Measurements from ENCODE around the gene SEMA4B.
A peak's percentile ranks its signal among the peaks of the same experiment; 100 is the strongest.

Gene SEMA4B

DNA sequence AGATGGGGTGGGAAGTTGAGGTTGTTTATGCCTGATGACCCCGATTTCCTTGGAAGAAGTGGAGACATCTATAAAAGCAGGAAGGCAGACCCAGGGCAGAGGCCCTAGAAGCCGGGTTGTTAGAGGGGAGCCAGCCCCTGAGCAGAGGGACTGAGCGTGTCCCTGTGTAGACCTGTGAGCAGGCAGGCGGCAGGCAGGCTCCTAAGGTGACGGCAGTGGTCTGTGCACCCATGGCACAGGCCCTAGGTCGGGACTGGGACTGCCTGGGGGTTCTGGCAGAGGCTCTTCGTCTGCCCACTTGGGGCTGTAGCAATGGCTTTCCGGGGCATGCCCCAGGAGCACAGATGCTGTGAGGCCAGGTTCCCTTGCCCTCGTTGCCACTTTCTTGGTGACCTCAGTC lies 9.9 kb downstream of the SEMA4B start:
- Mint-ChIP-seq H3K4me1 (peaks cover 19% of the 10 kb centered on the region), H3K27ac (no peak overlapping the region), H3K4me3 (no peak overlapping the region), H3K9me3 (no peaks in the 10 kb centered on the region), H3K36me3 (no peaks in the 10 kb centered on the region), H3K27me3 (no peaks in the 10 kb centered on the region)

- Mint-ChIP-seq H3K27me3 (no peaks in the 10 kb centered on the region), H3K4me1 (peaks cover 19% of the 10 kb centered on the region), H3K4me3 (no peak overlapping the region), H3K27ac (no peak overlapping the region), H3K9me3 (no peaks in the 10 kb centered on the region), H3K36me3 (no peaks in the 10 kb centered on the region)
These were observed 10.5 kb downstream of the SEMA4B start for GRCh38 chr15:90211440-90212143.

DNA sequence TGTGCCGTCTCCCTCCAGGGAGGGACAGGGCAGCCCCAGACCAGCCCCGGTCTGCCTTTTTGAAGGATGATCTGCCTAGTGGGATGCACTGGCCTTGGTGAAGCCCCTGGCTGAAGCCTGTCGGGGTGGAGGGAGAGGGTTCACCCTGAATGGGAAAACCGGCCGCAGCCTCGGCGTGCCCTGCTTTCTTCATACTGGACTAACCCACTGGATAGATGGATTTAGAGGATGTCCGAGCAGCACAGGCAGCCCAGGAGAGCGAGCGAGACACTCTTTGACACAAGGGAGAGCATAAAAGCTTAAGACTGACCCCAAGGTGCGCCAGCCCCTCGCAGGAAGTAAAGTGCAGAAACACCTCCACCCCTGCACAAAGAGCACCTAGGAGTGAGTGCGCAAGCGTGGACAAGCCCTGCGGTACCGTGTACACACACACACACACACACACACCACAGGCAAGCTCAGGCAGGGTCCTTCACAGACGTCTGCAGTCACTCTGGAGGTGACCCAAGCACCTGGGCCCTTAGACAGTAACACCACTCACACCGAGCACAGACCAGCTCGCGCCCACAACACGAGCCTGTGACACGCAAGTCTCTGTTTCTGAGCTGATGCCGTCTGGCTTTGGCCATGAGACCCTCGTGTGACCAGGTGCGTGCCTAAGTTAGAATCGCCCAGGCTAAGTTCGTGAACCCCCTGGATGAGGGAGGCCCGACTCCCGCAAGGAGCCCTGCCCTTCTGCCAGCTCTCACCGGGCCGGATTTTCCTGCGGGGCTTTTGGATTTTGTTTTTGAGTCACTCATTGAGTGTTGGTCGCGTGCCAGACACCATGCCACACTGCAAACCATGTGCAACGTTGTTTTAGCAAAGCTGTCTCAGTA lies 11.3 kb downstream of the SEMA4B start:
- Mint-ChIP-seq H3K27ac (no peak overlapping the region), H3K4me3 (no peak overlapping the region), H3K9me3 (no peaks in the 10 kb centered on the region), H3K4me1 (peaks cover 19% of the 10 kb centered on the region), H3K36me3 (no peaks in the 10 kb centered on the region), H3K27me3 (no peaks in the 10 kb centered on the region)

DNA sequence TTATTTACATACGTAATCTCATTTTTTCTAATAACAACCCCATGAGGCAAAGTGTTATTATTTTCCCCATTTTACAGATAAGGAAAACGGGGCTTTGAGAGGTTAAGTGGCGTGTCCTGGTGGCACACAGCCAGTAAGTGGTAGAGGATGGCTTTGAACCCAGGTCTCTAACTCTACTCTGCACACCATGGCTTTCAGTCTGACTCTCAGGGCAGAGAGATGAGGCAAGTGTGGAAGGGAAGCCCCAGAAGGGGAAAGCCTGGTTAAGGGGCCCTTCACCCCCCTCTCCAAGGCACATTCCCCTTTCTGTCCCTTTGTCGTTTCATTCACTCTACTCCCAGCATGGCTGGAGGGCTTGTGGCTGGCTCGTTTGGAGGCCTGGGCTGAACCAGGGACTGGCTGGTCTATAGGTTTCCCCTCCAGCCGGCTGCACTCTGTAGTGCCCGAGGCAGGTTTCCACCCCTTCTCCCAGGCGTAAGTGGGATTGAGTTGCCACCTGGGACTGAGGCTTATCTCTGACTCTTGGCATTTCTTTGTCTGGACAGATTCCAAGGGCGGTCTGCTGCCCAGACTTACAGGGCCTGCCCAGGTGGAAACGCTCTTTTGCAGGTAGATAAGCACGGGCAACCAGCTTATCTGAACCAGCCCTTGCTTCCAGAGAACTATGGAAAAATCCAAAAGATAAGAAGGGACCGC lies 12.1 kb downstream of the SEMA4B start:
- Mint-ChIP-seq H3K27me3 (no peaks in the 10 kb centered on the region), H3K4me3 (no peak overlapping the region), H3K4me1 (peaks cover 19% of the 10 kb centered on the region), H3K9me3 (no peaks in the 10 kb centered on the region), H3K27ac (peak overlapping the region; percentile 41), H3K36me3 (no peaks in the 10 kb centered on the region)

GRCh38 chr15:90213818-90214204 lies 12.7 kb downstream of the SEMA4B start:
- H3K4me3 Mint-ChIP-seq: no peak overlapping the region
- H3K4me1 Mint-ChIP-seq: peaks cover 22% of the 10 kb centered on the region
- H3K36me3 Mint-ChIP-seq: no peaks in the 10 kb centered on the region
- H3K9me3 Mint-ChIP-seq: no peaks in the 10 kb centered on the region
- no peak overlapping the region for H3K27ac Mint-ChIP-seq
- no peaks in the 10 kb centered on the region for H3K27me3 Mint-ChIP-seq

DNA sequence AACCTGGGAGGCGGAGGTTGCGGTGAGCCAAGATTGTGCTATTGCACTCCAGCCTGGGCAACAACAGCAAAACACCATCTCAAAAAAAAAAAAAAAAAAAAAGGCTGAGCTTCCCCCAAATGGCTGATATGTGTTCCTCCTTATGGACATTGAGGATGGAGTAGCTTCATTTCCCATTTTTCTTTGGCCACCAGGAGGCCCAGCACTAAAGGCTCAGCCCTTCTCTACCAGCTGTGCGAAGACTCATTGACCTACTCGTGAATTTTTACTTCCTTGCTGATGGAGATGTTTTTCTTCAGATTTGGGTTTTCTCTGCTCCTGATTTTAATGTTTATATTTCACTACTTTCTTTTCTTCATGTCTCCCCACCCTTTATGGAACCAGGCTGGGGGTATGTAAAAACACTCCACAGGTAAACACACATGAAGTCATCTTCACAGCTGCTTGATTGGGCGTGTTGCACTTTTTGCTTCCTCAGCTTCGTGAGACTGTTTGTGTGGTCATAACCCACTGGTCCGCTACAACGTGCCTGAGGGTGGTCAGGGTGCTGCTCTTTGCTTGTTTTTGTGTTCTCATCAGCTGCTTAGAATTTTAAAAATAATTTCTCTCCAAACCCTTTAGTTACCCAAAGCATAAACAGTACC lies 13.5 kb downstream of the SEMA4B start:
- Mint-ChIP-seq H3K27ac (no peak overlapping the region), H3K27me3 (no peaks in the 10 kb centered on the region), H3K9me3 (no peaks in the 10 kb centered on the region), H3K4me1 (peaks cover 28% of the 10 kb centered on the region), H3K4me3 (no peak overlapping the region), H3K36me3 (no peaks in the 10 kb centered on the region)

GRCh38 chr15:90217671-90218394 lies 16.7 kb downstream of the SEMA4B start:
- H3K36me3 Mint-ChIP-seq: no peaks in the 10 kb centered on the region
- no peak overlapping the region for H3K27ac Mint-ChIP-seq
- H3K4me3 Mint-ChIP-seq: no peak overlapping the region
- H3K4me1 Mint-ChIP-seq: peaks cover 20% of the 10 kb centered on the region
- H3K27me3 Mint-ChIP-seq: no peaks in the 10 kb centered on the region
- H3K9me3 Mint-ChIP-seq: no peaks in the 10 kb centered on the region

DNA sequence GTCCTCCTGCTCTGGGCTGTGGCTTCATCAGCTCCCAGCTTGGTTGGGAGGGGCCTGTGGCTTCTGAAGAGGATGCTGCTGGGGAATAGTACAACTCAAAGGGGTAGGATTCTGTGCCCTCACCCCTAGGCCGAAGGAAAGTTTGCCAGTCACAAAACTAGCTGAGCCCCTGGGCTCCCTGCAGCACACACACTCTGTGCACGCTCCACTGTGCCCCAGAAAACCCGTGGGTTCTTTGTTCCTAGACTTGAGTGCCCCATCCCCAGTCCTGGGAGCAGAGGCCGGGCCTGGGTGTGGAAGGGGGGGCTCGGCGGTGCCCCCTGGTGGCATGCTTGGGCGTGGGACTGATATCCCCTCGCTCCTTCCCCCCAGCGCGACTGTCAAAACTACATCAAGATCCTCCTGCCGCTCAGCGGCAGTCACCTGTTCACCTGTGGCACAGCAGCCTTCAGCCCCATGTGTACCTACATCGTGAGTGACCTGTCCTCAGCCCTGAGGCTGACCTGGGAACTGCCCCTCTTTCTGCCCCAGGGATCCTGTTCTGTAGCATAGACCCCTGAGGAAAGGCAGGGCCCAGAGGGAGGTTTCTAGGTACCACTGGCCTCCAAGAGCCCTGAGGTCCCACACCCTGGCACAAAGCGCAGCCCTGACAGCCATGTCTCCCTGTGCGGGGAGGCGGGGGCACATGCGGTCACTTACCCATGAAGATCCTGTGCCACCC lies 18.5 kb downstream of the SEMA4B start:
- peaks cover 17% of the 10 kb centered on the region for H3K4me1 Mint-ChIP-seq
- no peaks in the 10 kb centered on the region for H3K9me3 Mint-ChIP-seq
- H3K36me3 Mint-ChIP-seq: no peaks in the 10 kb centered on the region
- H3K27ac Mint-ChIP-seq: no peak overlapping the region
- no peak overlapping the region for H3K4me3 Mint-ChIP-seq
- no peaks in the 10 kb centered on the region for H3K27me3 Mint-ChIP-seq

- no peak overlapping the region for H3K27ac Mint-ChIP-seq
- no peaks in the 10 kb centered on the region for H3K9me3 Mint-ChIP-seq
- H3K27me3 Mint-ChIP-seq: no peaks in the 10 kb centered on the region
- no peak overlapping the region for H3K4me3 Mint-ChIP-seq
- no peaks in the 10 kb centered on the region for H3K36me3 Mint-ChIP-seq
- peaks cover 17% of the 10 kb centered on the region for H3K4me1 Mint-ChIP-seq
These were observed 20.2 kb downstream of the SEMA4B start for GRCh38 chr15:90221246-90221900.

DNA sequence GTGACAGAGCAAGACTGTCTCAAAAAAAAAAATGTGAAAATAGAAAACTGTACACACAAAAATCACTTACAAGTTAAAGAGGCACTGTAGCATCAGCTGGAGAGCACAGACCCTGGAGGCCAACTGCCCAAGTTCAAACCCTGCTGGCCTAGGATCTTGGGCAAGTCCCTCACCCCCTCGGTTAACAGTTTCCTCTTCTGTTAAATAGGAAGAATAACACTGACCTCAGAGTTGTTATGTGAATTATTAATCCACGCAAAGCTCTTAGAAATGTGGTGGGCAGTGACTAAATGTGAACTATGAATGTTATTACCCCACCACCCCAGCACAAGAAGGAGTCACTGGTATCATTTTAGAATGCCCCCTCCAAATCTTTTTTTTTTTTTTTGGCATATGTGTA lies 21.4 kb downstream of the SEMA4B start:
- no peaks in the 10 kb centered on the region for H3K9me3 Mint-ChIP-seq
- H3K4me3 Mint-ChIP-seq: no peak overlapping the region
- peaks cover 17% of the 10 kb centered on the region for H3K4me1 Mint-ChIP-seq
- no peak overlapping the region for H3K27ac Mint-ChIP-seq
- no peaks in the 10 kb centered on the region for H3K27me3 Mint-ChIP-seq
- H3K36me3 Mint-ChIP-seq: no peaks in the 10 kb centered on the region

GRCh38 chr15:90223441-90224165 lies 22.5 kb downstream of the SEMA4B start:
- no peaks in the 10 kb centered on the region for H3K9me3 Mint-ChIP-seq
- H3K27me3 Mint-ChIP-seq: no peaks in the 10 kb centered on the region
- no peak overlapping the region for H3K27ac Mint-ChIP-seq
- peaks cover 16% of the 10 kb centered on the region for H3K4me1 Mint-ChIP-seq
- no peaks in the 10 kb centered on the region for H3K36me3 Mint-ChIP-seq
- no peak overlapping the region for H3K4me3 Mint-ChIP-seq

DNA sequence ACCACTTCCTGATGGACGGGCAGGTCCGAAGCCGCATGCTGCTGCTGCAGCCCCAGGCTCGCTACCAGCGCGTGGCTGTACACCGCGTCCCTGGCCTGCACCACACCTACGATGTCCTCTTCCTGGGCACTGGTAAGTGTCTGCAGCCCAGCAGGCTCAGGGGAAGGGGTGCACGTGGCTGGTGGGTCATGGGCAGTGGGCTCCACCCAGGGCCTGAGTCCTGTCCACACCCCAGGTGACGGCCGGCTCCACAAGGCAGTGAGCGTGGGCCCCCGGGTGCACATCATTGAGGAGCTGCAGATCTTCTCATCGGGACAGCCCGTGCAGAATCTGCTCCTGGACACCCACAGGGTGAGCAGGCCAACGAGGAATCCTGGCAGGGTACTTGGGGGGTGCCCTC lies 23.9 kb downstream of the SEMA4B start:
- Mint-ChIP-seq H3K36me3 (peaks cover 4% of the 10 kb centered on the region), H3K27me3 (no peaks in the 10 kb centered on the region), H3K4me3 (no peak overlapping the region), H3K27ac (no peak overlapping the region), H3K4me1 (peaks cover 16% of the 10 kb centered on the region), H3K9me3 (no peaks in the 10 kb centered on the region)

DNA sequence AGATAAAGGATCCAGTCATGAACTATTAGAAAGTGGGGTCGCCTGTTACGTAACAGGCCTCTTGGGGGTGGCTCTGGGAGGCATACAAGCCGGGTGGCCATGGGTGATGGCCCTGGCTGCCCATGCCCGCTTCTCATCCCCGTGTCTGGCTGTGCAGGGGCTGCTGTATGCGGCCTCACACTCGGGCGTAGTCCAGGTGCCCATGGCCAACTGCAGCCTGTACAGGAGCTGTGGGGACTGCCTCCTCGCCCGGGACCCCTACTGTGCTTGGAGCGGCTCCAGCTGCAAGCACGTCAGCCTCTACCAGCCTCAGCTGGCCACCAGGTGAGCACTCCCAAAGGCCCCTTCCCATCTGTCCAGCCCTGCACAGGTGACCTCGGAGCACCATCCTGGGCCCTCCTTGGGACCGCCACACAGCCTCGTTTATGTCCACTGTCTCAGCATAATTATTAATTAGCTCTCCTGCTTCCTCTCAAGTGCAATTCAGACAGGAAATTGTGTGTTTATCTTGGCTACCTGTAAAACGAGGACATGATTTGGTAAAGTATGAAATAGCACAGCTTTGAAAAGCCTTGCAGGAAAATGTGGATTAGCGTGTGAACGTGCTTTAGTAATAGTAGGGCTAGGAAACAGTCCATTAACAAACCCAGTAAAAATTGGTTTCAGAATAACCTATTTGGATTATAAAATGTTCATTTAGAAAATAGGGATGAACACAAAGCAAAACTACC lies 24.5 kb downstream of the SEMA4B start:
- Mint-ChIP-seq H3K9me3 (no peaks in the 10 kb centered on the region), H3K4me3 (no peak overlapping the region), H3K27ac (peak overlapping the region; percentile 59), H3K4me1 (peaks cover 21% of the 10 kb centered on the region), H3K27me3 (no peaks in the 10 kb centered on the region), H3K36me3 (peaks cover 4% of the 10 kb centered on the region)

All from activated naive CD4-positive, alpha-beta T cell treated with anti-CD3 and anti-CD28 coated beads, Interleukin-2, amount 50 U/mL, for 24 hours (primary cell).